Activated CD8-positive, alpha-beta memory T cell treated with anti-CD3 and anti-CD28 coated beads, Interleukin-2, amount 50 U/mL, for 1 hour (primary cell): ENCODE results near the gene ALOX12.
A peak's percentile ranks its signal among the peaks of the same experiment; 100 is the strongest.

ENCODE experiments used
- DNase-seq: peaks from one replicate; pipeline ENCODE4 v3.0.0-alpha.2; 2020; ENCODE audit errors: extremely low read depth

Gene ALOX12

GRCh38 chr17:7001318-7001961 lies 5.6 kb downstream of the ALOX12 start:
- DNase-seq = no peak

- DNase-seq = no peak
Measured at GRCh38 chr17:7002288-7003047, 6.6 kb downstream of the ALOX12 start.

- no peak for DNase-seq
Measured at GRCh38 chr17:7003745-7004144, 7.9 kb downstream of the ALOX12 start.

- no peak for DNase-seq
Measured at GRCh38 chr17:7004398-7005253, 8.8 kb downstream of the ALOX12 start.

GRCh38 chr17:7005716-7006115 lies 9.9 kb downstream of the ALOX12 start:
- DNase-seq = no peak

- no peak for DNase-seq
Measured at GRCh38 chr17:7007143-7007542, 11.3 kb downstream of the ALOX12 start.

GRCh38 chr17:7010523-7010922 lies 14.7 kb downstream of the ALOX12 start:
- no peak for DNase-seq

- DNase-seq = no peak
Measured at GRCh38 chr17:7011415-7011814, 15.6 kb downstream of the ALOX12 start.

- DNase-seq = no peak
Measured at GRCh38 chr17:7011942-7012254, 16.0 kb downstream of the ALOX12 start.

- peak; percentile 94 for DNase-seq
Measured at GRCh38 chr17:7014261-7014994, 18.6 kb downstream of the ALOX12 start.

- DNase-seq = peak; percentile 73
Measured at GRCh38 chr17:7014995-7015958, 19.4 kb downstream of the ALOX12 start.

GRCh38 chr17:7016418-7016817 lies 20.6 kb downstream of the ALOX12 start:
- no peak for DNase-seq

GRCh38 chr17:7016886-7017826 lies 21.3 kb downstream of the ALOX12 start:
- no peak for DNase-seq

- no peak for DNase-seq
Measured at GRCh38 chr17:7017827-7018200, 22.0 kb downstream of the ALOX12 start.

- no peak for DNase-seq
Measured at GRCh38 chr17:7018331-7018964, 22.6 kb downstream of the ALOX12 start.

GRCh38 chr17:7019367-7019766 lies 23.5 kb downstream of the ALOX12 start:
- DNase-seq = no peak

GRCh38 chr17:7019839-7020519 lies 24.1 kb downstream of the ALOX12 start:
- no peak for DNase-seq

GRCh38 chr17:7020894-7021664 lies 25.2 kb downstream of the ALOX12 start:
- DNase-seq = no peak
